IgD-negative memory B cell (primary cell): ENCODE measurements around the gene MICOS13. TPM values are rescaled to one million over a fixed set of nuclear protein-coding genes. Genes with fewer than 3 reads are reported as not detected.
A peak's percentile ranks its signal among the peaks of the same experiment; 100 is the strongest.

Experiments
- H3K27ac Mint-ChIP-seq, 3 donors: one replicate each; pipeline ENCODE4 v1.8.0; 2020 to 2022; ENCODE audit warnings: mild to moderate bottlenecking in 3 of 3, mixed read lengths in 3 of 3, moderate library complexity in 1 of 3
- H3K27me3 Mint-ChIP-seq: one replicate; pipeline ENCODE4 v1.8.0; 2021; ENCODE audit warnings: mixed read lengths
- H3K36me3 Mint-ChIP-seq: one replicate; pipeline ENCODE4 v1.8.0; 2020; ENCODE audit warnings: mild to moderate bottlenecking, mixed read lengths
- H3K4me1 Mint-ChIP-seq, 3 donors: one replicate each; pipeline ENCODE4 v1.8.0; 2020 to 2022; ENCODE audit warnings: mixed read lengths in 3 of 3, mild to moderate bottlenecking in 1 of 3
- H3K4me3 Mint-ChIP-seq, 4 donors: one replicate each; pipeline ENCODE4 v1.8.0; 2020 to 2022; ENCODE audit warnings: mild to moderate bottlenecking in 4 of 4, mixed read lengths in 4 of 4, moderate library complexity in 3 of 4
- H3K9me3 Mint-ChIP-seq, 3 donors: one replicate each; pipeline ENCODE4 v1.8.0; 2020 to 2021; ENCODE audit warnings: mixed read lengths in 3 of 3, mild to moderate bottlenecking in 1 of 3
- polyA plus RNA-seq: library from polyadenylated mRNA; unstranded; fragments of 300-500 nt; fragmentation: Illumina TruSeq; gene quantifications from one replicate; pipeline ENCODE4 v1.2.3, GENCODE V29; 2021

The MICOS13 gene
- polyA plus RNA-seq, 1 donor from 2014 or later = 107 TPM

- H3K4me3 Mint-ChIP-seq = no peak overlapping the region
- H3K27me3 Mint-ChIP-seq = no peaks in the 10 kb centered on the region
- no peaks in the 10 kb centered on the region for H3K4me1 Mint-ChIP-seq
- H3K9me3 Mint-ChIP-seq = no peaks in the 10 kb centered on the region
- no peaks in the 10 kb centered on the region for H3K36me3 Mint-ChIP-seq
- peak overlapping the region in 1 of 3 donors; percentile 53 for H3K27ac Mint-ChIP-seq
These were observed 7.4 kb downstream of the MICOS13 start for GRCh38 chr19:5672708-5673459.

DNA sequence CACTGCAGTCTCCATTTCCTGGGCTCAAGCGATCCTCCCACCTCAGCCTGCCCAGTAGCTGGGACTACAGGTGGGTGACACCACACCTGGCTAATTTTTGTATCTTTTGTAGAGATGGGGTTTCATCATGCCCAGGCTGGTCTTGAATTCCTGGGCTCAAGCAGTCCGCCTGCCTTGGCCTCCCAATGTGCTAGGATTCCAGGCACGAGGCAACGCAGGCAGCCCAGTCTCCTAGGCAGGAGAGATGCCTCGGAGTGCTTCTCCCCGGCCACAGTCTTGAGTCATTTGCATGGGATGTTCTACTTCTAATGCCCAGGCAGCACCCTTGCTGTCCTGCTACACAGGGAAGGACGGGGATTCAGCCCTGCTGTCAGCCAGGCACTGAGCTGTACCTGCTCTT, 8.7 kb downstream of the MICOS13 start:
- H3K27me3 Mint-ChIP-seq = no peaks in the 10 kb centered on the region
- H3K4me1 Mint-ChIP-seq = no peaks in the 10 kb centered on the region
- no peaks in the 10 kb centered on the region for H3K9me3 Mint-ChIP-seq
- H3K27ac Mint-ChIP-seq = peak overlapping the region in 1 of 3 donors; percentile 79
- H3K4me3 Mint-ChIP-seq = no peak overlapping the region
- H3K36me3 Mint-ChIP-seq = no peaks in the 10 kb centered on the region

DNA sequence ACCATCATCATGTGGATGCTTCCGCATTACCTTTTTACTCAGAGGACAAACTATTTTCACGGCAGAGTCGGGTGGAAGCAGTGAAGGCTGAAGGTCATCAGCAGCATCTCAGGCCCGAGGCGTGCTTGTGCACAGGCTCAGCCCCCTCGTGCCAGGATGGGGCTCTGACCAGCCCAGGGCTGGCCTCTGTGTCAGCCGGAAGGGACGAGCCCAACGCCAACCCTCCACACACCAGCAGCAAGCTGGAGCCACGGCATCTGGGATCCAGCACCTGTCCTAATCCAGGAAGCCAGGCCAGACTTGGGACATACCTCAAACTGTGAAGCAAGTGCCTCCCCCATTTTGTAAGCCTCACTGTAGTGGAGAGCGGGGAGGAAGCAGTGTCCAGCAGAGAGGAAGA, 11.1 kb downstream of the MICOS13 start:
- Mint-ChIP-seq H3K36me3 (no peaks in the 10 kb centered on the region), H3K4me1 (peaks cover 0 to 3% (median 0%) of the 10 kb centered on the region in 3 donors), H3K4me3 (no peak overlapping the region), H3K9me3 (no peaks in the 10 kb centered on the region), H3K27ac (peak overlapping the region in 1 of 3 donors; percentile 82), H3K27me3 (no peaks in the 10 kb centered on the region)

DNA sequence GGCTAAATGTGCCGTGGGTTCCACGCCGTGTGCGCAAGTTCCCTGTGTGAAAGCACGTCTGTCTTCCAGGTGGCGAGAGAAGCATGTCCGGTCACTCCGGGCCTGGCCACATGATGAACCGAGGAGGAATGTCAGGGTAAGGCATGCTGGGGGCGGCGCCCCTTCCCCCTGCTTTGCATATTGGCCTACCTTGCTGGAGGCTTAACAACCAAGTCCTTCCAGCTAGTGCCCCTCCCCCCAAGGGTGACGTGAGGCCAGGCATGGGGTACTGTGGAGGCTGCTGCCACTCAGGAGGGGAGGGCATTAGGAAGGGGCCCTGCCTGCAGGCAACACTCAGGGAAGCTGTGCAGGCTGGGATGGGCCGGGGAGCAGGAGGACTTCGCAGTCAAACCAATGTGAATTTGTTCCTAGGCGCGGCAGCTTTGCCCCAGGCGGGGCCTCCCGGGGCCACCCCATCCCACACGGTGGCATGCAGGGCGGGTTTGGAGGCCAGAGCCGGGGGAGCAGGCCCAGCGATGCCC, 12.5 kb downstream of the MICOS13 start:
- Mint-ChIP-seq H3K4me3 (no peak overlapping the region), H3K4me1 (peaks cover 0 to 3% (median 0%) of the 10 kb centered on the region in 3 donors), H3K27ac (peak overlapping the region in 2 of 3 donors; percentile 1 to 45), H3K9me3 (no peaks in the 10 kb centered on the region), H3K36me3 (no peaks in the 10 kb centered on the region), H3K27me3 (no peaks in the 10 kb centered on the region)

DNA sequence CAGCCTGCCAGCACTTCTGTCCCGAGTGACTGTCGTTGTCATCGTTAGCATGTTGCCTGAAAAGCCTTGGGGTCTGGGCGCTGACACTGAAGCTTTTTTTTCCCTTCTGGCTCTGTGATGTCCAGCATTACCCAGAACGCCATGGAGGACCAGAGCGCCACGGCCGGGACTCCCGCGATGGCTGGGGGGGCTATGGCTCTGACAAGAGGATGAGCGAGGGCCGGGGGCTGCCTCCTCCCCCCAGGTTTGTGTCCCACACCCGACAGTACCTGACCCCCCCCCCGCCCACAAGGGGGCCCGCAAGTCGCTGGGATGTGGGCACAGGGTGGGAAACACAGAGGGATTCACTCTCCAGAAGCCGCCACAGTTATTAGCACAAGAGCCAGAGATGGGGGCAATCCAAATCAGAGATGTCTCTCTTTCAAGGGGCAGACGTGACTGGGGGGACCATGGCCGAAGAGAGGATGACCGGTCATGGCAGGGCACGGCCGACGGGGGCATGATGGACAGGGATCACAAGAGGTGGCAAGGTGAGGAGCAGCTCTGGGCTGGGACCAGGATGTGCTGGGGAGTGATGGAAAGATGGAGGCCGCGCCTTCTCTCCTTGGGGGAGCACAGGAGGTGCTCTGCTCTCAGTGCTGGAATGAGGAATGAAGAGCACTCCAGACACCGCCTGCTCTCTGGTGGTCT, 13.2 kb downstream of the MICOS13 start:
- Mint-ChIP-seq H3K9me3 (no peaks in the 10 kb centered on the region), H3K4me1 (peaks cover 0 to 3% (median 0%) of the 10 kb centered on the region in 3 donors), H3K27ac (peak overlapping the region in 1 of 3 donors; percentile 45), H3K27me3 (no peaks in the 10 kb centered on the region), H3K4me3 (peak overlapping the region in 1 of 4 donors; percentile 9), H3K36me3 (no peaks in the 10 kb centered on the region)

GRCh38 chr19:5665781-5666513, 14.4 kb downstream of the MICOS13 start:
- peaks cover 0 to 3% (median 0%) of the 10 kb centered on the region in 3 donors for H3K4me1 Mint-ChIP-seq
- no peaks in the 10 kb centered on the region for H3K9me3 Mint-ChIP-seq
- peak overlapping the region in 1 of 4 donors; percentile 29 for H3K4me3 Mint-ChIP-seq
- H3K36me3 Mint-ChIP-seq = no peaks in the 10 kb centered on the region
- H3K27me3 Mint-ChIP-seq = no peaks in the 10 kb centered on the region
- peak overlapping the region in 1 of 3 donors; percentile 23 for H3K27ac Mint-ChIP-seq

GRCh38 chr19:5664515-5664914, 15.8 kb downstream of the MICOS13 start:
- no peaks in the 10 kb centered on the region for H3K27me3 Mint-ChIP-seq
- H3K4me3 Mint-ChIP-seq = no peak overlapping the region
- no peaks in the 10 kb centered on the region for H3K36me3 Mint-ChIP-seq
- peaks cover 0 to 3% (median 0%) of the 10 kb centered on the region in 3 donors for H3K4me1 Mint-ChIP-seq
- H3K27ac Mint-ChIP-seq = no peak overlapping the region
- no peaks in the 10 kb centered on the region for H3K9me3 Mint-ChIP-seq

DNA sequence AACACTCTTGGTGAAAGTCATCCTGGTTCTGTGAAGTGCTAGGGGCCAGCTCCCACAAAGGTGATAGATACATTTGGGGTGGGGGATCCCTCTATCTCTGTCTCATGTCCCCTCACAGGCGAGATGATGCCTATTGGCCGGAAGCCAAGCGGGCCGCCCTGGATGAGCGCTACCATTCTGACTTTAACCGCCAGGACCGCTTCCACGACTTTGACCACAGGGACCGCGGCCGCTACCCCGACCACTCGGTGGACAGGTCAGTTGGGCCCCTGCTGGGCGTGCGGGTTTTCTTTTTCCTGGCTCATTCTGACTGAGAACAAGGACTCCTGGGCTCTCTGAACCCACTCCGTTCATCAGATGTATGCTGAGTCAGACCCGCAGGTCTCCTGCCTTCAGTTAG, 16.4 kb downstream of the MICOS13 start:
- Mint-ChIP-seq H3K27me3 (no peaks in the 10 kb centered on the region), H3K9me3 (no peaks in the 10 kb centered on the region), H3K4me1 (peaks cover 0 to 3% (median 0%) of the 10 kb centered on the region in 3 donors), H3K4me3 (no peak overlapping the region), H3K27ac (no peak overlapping the region), H3K36me3 (no peaks in the 10 kb centered on the region)

DNA sequence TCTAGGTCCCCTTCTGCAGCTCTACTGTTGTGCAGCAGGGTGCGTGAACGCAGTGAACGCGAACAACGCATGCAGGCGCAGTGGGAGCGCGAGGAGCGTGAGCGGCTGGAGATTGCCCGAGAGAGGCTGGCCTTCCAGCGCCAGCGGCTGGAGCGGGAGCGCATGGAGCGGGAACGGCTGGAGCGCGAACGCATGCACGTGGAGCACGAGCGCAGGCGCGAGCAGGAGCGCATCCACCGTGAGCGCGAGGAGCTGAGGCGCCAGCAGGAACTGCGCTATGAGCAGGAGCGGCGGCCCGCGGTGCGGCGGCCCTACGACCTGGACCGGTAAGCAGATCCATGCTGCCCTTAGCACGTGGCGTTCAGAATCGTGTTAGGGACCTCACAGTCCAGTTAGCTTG, 18.8 kb downstream of the MICOS13 start:
- Mint-ChIP-seq H3K27me3 (no peaks in the 10 kb centered on the region), H3K4me1 (peaks cover 0 to 4% (median 0%) of the 10 kb centered on the region in 3 donors), H3K9me3 (no peaks in the 10 kb centered on the region), H3K27ac (peak overlapping the region in 2 of 3 donors; percentile 31 to 45), H3K36me3 (peaks cover 5% of the 10 kb centered on the region), H3K4me3 (no peak overlapping the region)

- Mint-ChIP-seq H3K4me3 (no peak overlapping the region), H3K9me3 (no peaks in the 10 kb centered on the region), H3K27ac (no peak overlapping the region), H3K4me1 (peaks cover 0 to 4% (median 0%) of the 10 kb centered on the region in 3 donors), H3K27me3 (no peaks in the 10 kb centered on the region), H3K36me3 (peaks cover 7% of the 10 kb centered on the region)
These were observed 24.9 kb downstream of the MICOS13 start for GRCh38 chr19:5655412-5655811.

DNA sequence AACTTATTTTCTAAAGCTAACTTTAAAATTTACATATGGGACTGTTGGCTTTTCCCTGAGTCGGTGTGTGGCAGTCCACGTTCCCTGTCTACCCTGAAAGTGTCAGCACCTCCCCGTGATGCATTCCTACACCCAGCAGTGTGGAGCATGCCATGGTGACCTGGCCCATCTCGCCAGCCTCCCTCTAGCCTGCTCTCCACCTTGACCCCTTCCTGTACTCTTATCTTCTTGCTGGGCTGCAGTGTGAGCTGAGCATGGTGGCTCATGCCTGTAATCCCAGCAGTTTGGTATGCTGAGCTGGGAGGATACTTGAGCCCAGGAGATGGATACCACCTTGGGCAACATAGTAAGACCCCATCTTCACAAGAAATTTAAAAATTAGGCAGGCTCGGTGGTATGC, 25.4 kb downstream of the MICOS13 start:
- Mint-ChIP-seq H3K9me3 (no peaks in the 10 kb centered on the region), H3K27me3 (no peaks in the 10 kb centered on the region), H3K36me3 (peaks cover 7% of the 10 kb centered on the region), H3K4me1 (peaks cover 0 to 4% (median 0%) of the 10 kb centered on the region in 3 donors), H3K27ac (no peak overlapping the region), H3K4me3 (no peak overlapping the region)

- H3K27me3 Mint-ChIP-seq = no peaks in the 10 kb centered on the region
- no peak overlapping the region for H3K27ac Mint-ChIP-seq
- H3K9me3 Mint-ChIP-seq = no peaks in the 10 kb centered on the region
- H3K4me1 Mint-ChIP-seq = peaks cover 0 to 4% (median 2%) of the 10 kb centered on the region in 3 donors
- peaks cover 9% of the 10 kb centered on the region for H3K36me3 Mint-ChIP-seq
- H3K4me3 Mint-ChIP-seq = no peak overlapping the region
These were observed 28.1 kb downstream of the MICOS13 start for GRCh38 chr19:5652261-5652660.

DNA sequence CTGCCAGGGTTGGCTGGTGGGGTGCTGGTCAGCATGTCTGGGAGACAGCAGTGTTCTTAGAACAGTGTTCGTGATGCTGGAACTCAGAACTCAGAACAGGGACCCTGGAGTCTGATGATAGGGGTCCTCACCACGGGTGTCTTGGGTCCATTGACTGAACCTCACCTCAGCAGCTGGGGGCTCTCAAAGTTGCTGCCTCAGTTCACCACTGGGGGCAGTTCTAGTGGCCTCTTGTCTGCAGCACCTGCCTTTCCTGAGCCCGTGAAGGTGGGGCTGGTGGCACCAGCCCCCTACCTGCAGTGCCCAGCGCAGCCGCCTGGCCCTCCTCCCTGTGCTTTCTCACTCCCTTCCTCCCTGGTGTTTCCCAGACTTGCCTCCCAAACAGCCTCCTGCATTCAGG, 29.0 kb downstream of the MICOS13 start:
- Mint-ChIP-seq H3K4me3 (no peak overlapping the region), H3K4me1 (peaks cover 0 to 4% (median 2%) of the 10 kb centered on the region in 3 donors), H3K9me3 (no peaks in the 10 kb centered on the region), H3K36me3 (peaks cover 9% of the 10 kb centered on the region), H3K27me3 (no peaks in the 10 kb centered on the region), H3K27ac (peak overlapping the region in 1 of 3 donors; percentile 23)

GRCh38 chr19:5648464-5648863, 31.9 kb downstream of the MICOS13 start:
- Mint-ChIP-seq H3K9me3 (no peaks in the 10 kb centered on the region), H3K27ac (no peak overlapping the region), H3K36me3 (peaks cover 8% of the 10 kb centered on the region), H3K4me1 (peaks cover 7 to 14% (median 7%) of the 10 kb centered on the region in 3 donors), H3K27me3 (no peaks in the 10 kb centered on the region), H3K4me3 (no peak overlapping the region)

GRCh38 chr19:5646703-5647102, 33.6 kb downstream of the MICOS13 start:
- H3K27ac Mint-ChIP-seq = peak overlapping the region in 1 of 3 donors; percentile 59
- no peak overlapping the region for H3K4me3 Mint-ChIP-seq
- peaks cover 7 to 14% (median 7%) of the 10 kb centered on the region in 3 donors for H3K4me1 Mint-ChIP-seq
- no peaks in the 10 kb centered on the region for H3K9me3 Mint-ChIP-seq
- peaks cover 8% of the 10 kb centered on the region for H3K36me3 Mint-ChIP-seq
- no peaks in the 10 kb centered on the region for H3K27me3 Mint-ChIP-seq
